Spinal cord (tissue), 10 donors: Measurements from ENCODE around the gene ANKRD9. TPM values are rescaled to one million over a fixed set of nuclear protein-coding genes. Genes with fewer than 3 reads are reported as not detected.
A peak's percentile ranks its signal among the peaks of the same experiment; 100 is the strongest.
"Not testable (repeated sequence)": the region's sequence is repeated elsewhere in the genome, so short reads cannot be mapped to it uniquely, and the experiment has no call there.

ENCODE experiments used
- DNase-seq, 6 donors: peaks; one replicate each; pipeline versions ENCODE4 v3.0.0 to v3.0.0-alpha.2; 2013 to 2015; ENCODE audit warnings: low spot score in 6 of 6, low read depth in 4 of 6
- H3K27ac ChIP-seq: one replicate; pipeline ENCODE4 v1.5.1; 2013; ENCODE audit warnings: low read depth, low read length, control low read depth
- H3K27me3 ChIP-seq: one replicate; pipeline ENCODE4 v1.6.1; 2013; ENCODE audit warnings: low read length; ENCODE audit not compliant: control insufficient read depth, insufficient read depth
- H3K36me3 ChIP-seq: one replicate; pipeline ENCODE4 v1.6.1; 2013; ENCODE audit warnings: low read length; ENCODE audit not compliant: control insufficient read depth, insufficient read depth
- H3K4me1 ChIP-seq: one replicate; pipeline ENCODE4 v1.6.1; 2013; ENCODE audit warnings: low read length; ENCODE audit not compliant: control insufficient read depth, insufficient read depth
- H3K4me3 ChIP-seq: one replicate; pipeline ENCODE4 v1.5.1; 2013; ENCODE audit warnings: low read depth, low read length, control low read depth
- H3K9me3 ChIP-seq: one replicate; pipeline ENCODE4 v1.6.1; 2013; ENCODE audit warnings: low read length; ENCODE audit not compliant: control insufficient read depth, insufficient read depth
- WGBS: methylation state at CpG from one replicate; pipeline ENCODE4 v1.1.5; 2013; ENCODE audit warnings: missing lambda C conversion rate; ENCODE audit not compliant: insufficient coverage; 5-methylcytosine and 5-hydroxymethylcytosine counted together
- polyA plus RNA-seq, 2 donors: library from polyadenylated mRNA; unstranded; fragments of 120-200 nt; gene quantifications; one replicate each; pipeline ENCODE4 v1.2.1, GENCODE V29; 2013; ENCODE audit not compliant: insufficient read length in 2 of 2
- total RNA-seq, 2 donors: library from RNA; depleted of rRNA in 1 of 2; stranded (reverse); fragments of 120-200 nt in 1 of 2; fragments of >200 nt in 1 of 2; gene quantifications; one replicate each; pipeline versions ENCODE4 v1.2.3 to v1.2.4, GENCODE V29; 2013 to 2014
- donor health status: healthy.

ANKRD9 gene
- total and polyA plus RNA-seq, 4 donors: 14.9 to 48.7 (median 33.6) TPM

DNA sequence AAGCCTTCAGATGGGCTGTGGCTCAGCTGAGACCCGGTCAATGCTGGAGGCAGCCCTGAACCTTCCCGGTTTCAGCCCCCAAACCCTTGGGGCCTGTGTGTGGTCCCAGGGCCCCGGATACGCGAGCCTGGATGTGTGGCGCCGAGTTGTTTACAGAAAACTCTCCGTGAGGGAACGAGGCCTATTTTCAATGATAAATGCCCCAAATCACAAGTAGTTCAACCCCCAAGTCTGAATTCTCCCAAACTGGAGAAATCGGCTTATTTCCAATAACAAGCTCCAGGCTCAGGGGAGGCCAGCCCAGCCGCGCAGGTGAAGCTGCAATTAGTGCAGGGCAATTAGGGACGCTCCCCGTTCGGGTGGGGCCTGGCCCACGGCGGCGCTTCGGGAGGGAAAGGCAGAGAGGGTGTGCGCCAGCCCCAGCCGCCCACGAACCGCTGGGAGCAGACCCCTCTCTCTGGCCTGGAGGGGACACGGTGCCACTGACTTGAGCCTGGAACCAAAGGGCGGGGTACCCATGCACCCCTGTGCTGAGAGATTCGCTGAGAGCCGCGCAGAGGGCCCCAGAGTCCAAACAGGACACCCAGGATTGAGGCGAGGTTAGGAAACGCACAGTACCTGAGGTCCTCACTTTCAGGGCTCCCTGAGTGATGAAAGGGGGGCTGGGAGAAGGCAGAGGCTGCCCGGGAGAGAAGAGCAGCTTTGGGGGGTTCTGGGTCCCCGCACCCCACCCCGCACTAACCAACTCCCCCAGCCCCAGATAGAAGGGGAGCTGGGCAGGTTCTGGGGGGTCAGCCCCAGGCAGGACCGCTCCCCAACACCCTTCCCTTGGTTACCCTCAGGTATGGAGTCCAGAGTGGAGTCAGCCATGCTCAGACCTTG, 14.2 kb upstream of the ANKRD9 start:
- no peaks in the 10 kb centered on the region for H3K36me3 ChIP-seq
- H3K27ac ChIP-seq: peak overlapping the region; percentile 52
- no peaks in the 10 kb centered on the region for H3K9me3 ChIP-seq
- no peak for DNase-seq
- peaks cover 25% of the 10 kb centered on the region for H3K4me1 ChIP-seq
- no peaks in the 10 kb centered on the region for H3K27me3 ChIP-seq
- H3K4me3 ChIP-seq: peak overlapping the region; percentile 79
- 27% methylated on average over 30 of the region's 34 CpGs for WGBS

DNA sequence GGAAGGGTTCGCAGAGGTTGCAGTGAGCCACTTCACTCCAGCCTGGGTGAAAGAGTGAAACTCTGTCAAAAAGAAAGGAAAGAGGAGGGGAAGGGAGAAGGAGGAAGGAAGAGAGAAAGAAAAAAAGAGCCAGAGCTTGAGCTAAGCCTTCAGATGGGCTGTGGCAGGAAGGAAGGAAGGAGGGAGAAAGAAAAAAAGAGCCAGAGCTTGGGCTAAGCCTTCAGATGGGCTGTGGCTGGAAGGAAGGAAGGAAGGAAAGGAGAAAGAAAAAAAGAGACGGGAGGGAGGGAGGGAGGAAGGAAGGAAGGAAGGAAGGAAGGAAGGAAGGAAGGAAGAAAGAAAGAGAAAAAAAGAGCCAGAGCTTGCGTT, 13.6 kb upstream of the ANKRD9 start:
- H3K4me3 ChIP-seq: no peak overlapping the region
- H3K4me1 ChIP-seq: peaks cover 25% of the 10 kb centered on the region
- no peak for DNase-seq
- WGBS: 59% methylated on average over 3 of the region's 3 CpGs
- H3K36me3 ChIP-seq: no peaks in the 10 kb centered on the region
- no peaks in the 10 kb centered on the region for H3K9me3 ChIP-seq
- H3K27me3 ChIP-seq: no peaks in the 10 kb centered on the region
- H3K27ac ChIP-seq: no peak overlapping the region

DNA sequence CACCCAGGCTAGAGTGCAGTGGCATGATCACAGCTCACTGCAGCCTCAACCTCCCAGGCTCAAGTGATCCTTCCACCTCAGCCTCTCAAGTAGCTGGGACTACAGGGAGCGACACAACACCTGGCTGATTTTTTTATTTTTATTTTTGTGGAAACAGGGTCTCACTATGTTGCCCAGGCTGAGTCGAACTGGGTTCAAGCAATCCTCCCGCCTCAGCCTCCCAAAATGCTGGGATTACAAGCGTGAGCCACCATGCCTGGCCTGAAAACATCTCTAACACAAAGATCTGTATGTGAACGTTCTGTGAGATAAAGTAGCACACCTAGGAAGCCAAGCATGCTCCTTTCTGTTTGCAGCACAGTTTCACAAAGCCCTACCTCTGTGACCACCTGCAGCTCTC, 10.1 kb upstream of the ANKRD9 start:
- not testable (repeated sequence) for DNase-seq, H3K27me3 ChIP-seq, H3K9me3 ChIP-seq, H3K4me3 ChIP-seq, H3K27ac ChIP-seq, H3K36me3 ChIP-seq
- 84% methylated on average over 4 of the region's 5 CpGs for WGBS
- H3K4me1 ChIP-seq: peaks cover 27% of the 10 kb centered on the region

DNA sequence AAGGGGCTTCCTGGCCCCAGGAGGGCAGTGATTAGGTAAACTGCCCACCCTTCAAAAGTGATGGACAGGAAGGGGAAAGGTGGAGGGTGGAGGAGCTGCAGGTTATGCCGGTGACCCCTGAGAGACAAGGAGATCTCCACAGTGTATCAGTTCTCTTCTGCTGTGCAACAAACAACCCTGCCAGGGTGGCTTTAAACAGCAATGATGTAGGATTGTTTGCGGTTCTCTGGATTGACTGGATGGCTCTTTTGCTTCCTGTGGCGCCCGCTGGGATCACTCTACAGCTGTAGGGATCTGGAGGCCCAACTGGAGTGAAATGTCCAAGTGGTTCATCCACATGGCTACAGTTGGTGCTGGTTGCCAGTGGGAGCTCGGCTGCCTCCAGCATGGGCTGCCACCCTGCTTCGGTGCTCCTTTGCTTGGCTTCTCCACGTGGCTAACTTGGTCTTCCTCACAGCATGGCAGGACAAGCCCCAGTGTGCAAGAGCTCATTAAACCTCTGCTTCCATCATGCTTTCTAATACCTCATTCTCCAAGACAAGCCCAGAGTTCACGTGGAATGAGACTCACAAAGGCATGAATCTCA, 8.6 kb upstream of the ANKRD9 start:
- H3K27ac ChIP-seq: no peak overlapping the region
- DNase-seq: no peak
- H3K4me3 ChIP-seq: no peak overlapping the region
- no peaks in the 10 kb centered on the region for H3K27me3 ChIP-seq
- WGBS: 93% methylated on average over 7 of the region's 8 CpGs
- H3K9me3 ChIP-seq: no peaks in the 10 kb centered on the region
- peaks cover 13% of the 10 kb centered on the region for H3K4me1 ChIP-seq
- no peaks in the 10 kb centered on the region for H3K36me3 ChIP-seq

DNA sequence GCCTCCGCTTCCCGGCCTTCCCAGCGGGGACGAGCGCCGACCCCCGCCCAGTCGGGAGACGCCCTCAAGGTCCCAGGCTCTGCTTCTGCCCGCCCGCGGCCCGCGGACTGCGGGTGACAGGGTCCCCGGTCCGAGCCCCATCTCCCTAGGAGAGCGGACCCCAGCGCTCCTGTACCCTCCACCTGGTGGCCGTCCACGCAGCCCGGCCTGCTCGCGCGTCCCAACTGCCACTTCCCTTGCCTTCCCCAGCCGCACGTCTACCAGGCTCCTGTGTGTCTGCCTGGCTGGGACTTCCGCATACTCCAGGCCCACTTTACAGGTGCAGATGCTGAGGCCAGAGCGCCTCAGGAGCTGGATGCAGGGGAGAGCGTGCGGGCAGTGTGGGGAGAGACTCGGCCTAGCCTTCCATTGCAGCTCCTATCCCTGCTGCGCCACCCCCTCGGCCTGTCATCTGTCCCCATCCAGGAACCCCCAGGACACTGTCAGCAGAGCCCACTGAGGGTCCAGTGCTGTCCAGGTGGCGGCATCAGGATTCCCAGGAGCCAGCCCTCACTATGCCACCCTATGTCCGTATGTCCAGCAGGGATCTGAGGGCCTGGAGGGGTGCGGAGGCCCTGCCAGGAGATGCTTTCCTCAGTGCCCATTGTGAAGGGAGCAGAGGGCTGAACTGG, 8.0 kb upstream of the ANKRD9 start:
- peak overlapping the region; percentile 35 for H3K4me3 ChIP-seq
- H3K36me3 ChIP-seq: no peaks in the 10 kb centered on the region
- WGBS: 17% methylated on average over 33 of the region's 37 CpGs
- no peak overlapping the region for H3K27ac ChIP-seq
- DNase-seq: peak in 2 of 6 donors; percentile 1 to 46
- peaks cover 13% of the 10 kb centered on the region for H3K4me1 ChIP-seq
- no peaks in the 10 kb centered on the region for H3K27me3 ChIP-seq
- no peaks in the 10 kb centered on the region for H3K9me3 ChIP-seq

DNA sequence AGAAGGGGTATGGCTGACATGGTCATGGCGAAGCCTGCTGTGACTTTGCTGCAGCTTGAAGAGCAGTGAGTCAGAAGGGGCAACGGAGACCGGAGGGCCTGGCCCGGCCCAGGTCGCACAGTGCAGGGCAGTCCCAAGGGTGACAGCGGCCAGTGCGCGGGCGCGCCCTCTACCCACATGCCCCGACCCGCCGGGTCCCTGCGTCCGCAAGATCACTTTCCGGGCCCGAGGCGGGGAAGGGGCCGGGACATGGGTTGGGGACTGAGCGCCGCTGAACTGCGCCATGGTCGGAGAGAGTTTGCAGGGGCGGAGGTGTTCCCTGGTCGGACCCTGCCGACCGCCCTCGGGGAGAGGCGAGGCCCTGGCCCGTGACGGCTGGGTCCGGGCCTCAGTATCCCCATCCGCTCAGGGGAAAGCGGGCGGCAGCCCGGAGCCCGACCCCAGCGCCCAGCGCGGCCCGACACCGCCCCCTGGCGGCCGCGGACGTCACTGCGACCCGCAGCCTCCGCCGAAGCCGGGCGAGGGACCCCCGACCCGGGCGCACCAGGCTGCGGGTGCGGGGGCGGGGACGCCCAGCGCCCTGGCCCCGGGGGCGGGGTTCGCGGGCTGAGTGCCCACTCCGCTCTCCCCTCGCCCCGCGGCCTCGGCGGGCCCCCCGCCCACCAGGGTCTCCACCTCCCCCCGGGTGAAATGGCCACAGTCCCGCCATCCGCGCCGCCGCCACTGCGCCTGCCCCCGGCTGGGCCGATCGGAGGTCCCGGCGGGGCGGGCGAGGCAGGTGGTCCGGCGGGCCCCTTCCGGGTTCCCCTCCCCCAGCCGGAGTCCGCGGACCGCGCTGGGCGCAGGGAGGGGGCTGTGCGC, 7.2 kb upstream of the ANKRD9 start:
- H3K4me3 ChIP-seq: peak overlapping the region; percentile 58
- no peak overlapping the region for H3K27ac ChIP-seq
- no peaks in the 10 kb centered on the region for H3K36me3 ChIP-seq
- WGBS: under 1% methylated on average over 95 of the region's 95 CpGs
- H3K4me1 ChIP-seq: peaks cover 13% of the 10 kb centered on the region
- no peaks in the 10 kb centered on the region for H3K27me3 ChIP-seq
- H3K9me3 ChIP-seq: no peaks in the 10 kb centered on the region
- DNase-seq: peak in 2 of 6 donors; percentile 70 to 81

DNA sequence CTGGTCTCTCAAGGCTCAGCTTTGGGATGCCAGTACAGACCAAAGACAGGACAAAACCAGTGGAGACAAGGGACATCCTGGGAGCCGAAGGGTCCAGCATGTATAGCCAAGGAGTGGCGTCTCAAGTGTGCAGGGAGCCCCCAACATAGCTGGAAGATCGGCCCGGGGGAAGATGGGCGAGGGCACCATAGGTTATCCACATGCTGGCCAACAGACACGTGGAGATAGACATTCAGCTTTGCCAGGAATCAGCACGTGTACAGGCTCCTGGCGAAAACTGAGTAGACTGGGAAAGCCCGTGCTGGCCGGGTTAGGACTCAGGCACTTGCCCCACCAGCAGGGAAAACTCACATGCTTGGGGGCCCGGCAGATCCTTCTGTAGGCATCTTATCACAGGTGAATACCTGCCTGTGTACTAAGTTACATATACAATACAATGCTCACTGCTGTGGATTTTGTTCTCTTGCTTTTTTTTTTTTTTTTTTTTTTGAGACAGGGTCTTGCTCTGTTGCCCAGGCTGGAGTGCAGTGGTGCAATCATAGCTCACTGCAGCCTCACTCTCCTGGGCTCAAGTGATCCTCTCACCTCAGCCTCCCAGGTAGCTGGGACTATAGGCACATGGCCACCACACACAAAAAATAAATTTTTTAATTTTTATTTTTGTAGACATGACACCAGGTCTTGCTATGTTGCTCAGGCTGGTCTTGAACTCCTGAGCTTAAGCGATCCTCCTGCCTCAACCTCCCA, 5.6 kb upstream of the ANKRD9 start:
- 91% methylated on average over 10 of the region's 12 CpGs for WGBS
- Histone ChIP-seq H3K27ac (no peak overlapping the region), H3K4me3 (no peak overlapping the region), H3K36me3 (no peaks in the 10 kb centered on the region), H3K27me3 (no peaks in the 10 kb centered on the region), H3K4me1 (peaks cover 28% of the 10 kb centered on the region), H3K9me3 (no peaks in the 10 kb centered on the region)
- DNase-seq: no peak

DNA sequence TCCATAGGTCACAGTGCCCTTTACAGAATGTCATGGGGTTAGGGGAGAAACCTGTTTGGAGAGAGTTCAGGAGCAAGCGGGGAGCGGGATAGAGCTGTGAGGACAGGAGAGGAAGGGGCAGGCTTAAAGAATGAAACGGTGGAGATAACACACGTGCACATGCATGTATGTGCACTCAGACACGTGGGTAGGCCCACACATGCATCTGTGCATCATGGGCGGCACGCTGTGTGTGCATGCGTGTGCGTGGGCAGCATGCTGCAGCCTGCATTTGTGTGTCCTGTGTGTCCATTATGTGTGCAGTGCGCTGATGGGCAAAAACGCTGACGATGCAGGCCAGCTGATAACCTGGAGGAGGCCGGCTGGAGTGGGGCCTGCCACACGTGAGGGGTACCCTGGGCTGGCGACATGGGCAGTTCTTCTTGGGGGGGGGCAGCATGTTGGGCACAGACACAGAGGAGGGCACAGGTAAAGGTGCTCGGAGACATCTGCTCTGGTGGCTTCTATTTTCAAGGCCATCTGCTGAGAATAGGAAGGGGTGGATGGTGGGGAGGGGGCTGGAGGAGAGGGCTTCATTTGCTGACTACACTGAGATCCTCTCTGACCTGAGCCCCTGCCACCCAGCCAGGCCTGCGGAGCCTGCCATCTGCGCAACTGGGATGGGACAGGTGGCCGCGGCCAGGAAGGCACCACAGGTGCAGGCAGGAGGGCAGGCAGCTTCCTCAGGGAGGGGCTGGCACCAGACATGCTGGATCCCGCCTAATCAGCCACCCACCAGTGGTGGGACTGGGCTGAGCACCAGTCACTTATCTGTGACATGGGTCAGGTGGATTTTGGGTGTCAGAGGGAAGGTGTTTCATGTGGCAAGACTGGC, 4.6 kb upstream of the ANKRD9 start:
- Histone ChIP-seq H3K4me3 (no peak overlapping the region), H3K36me3 (no peaks in the 10 kb centered on the region), H3K9me3 (no peaks in the 10 kb centered on the region), H3K27me3 (no peaks in the 10 kb centered on the region), H3K27ac (no peak overlapping the region), H3K4me1 (peaks cover 32% of the 10 kb centered on the region)
- DNase-seq: no peak
- 92% methylated on average over 20 of the region's 21 CpGs for WGBS
